Fibroblast of lung (primary cell): Measurements from ENCODE around the gene EPHB1. TPM values are rescaled to one million over a fixed set of nuclear protein-coding genes. Genes with fewer than 3 reads are reported as not detected.

Experiments
- DNase-seq, 2 donors: peaks; one replicate each; pipeline versions ENCODE4 v3.0.0 to v3.0.0-alpha.2; 2010; ENCODE audit warnings: low read depth in 2 of 2
- H2AFZ ChIP-seq: 2 replicates; pipeline ENCODE4 v1.5.1; 2012; ENCODE audit warnings: low read length, control low read depth, inconsistent platforms
- H3K27ac ChIP-seq: 2 replicates; pipeline ENCODE4 v1.5.1; 2011; ENCODE audit warnings: low read length, control low read depth; ENCODE audit not compliant: insufficient read depth
- H3K27me3 ChIP-seq: 2 replicates; pipeline ENCODE4 v1.5.1; 2011; ENCODE audit warnings: mild to moderate bottlenecking, low read length; ENCODE audit not compliant: control insufficient read depth, insufficient read depth
- H3K36me3 ChIP-seq: 2 replicates; pipeline ENCODE4 v1.5.1; 2011; ENCODE audit warnings: low read length; ENCODE audit not compliant: control insufficient read depth, insufficient read depth
- H3K4me1 ChIP-seq: 2 replicates; pipeline ENCODE4 v1.5.1; 2011; ENCODE audit warnings: low read length; ENCODE audit not compliant: control insufficient read depth, insufficient read depth; ENCODE audit errors: extremely low read depth
- H3K4me2 ChIP-seq: 2 replicates; pipeline ENCODE4 v1.5.1; 2011; ENCODE audit warnings: low read length, control low read depth; ENCODE audit not compliant: insufficient read depth; ENCODE audit errors: extremely low read depth
- H3K4me3 ChIP-seq, 4 experiments: fragments of 200-600 bp in 1 of 4; sonication (generic) in 1 of 4; replicated peaks in 1 of 4; 2 replicates each; pipeline ENCODE4 v1.5.1; 2011 to 2016; ENCODE audit warnings: low read length in 4 of 4, low read depth in 3 of 4, mild to moderate bottlenecking in 3 of 4, control low read depth in 2 of 4, inconsistent platforms in 1 of 4, mixed read lengths in 1 of 4; ENCODE audit not compliant: insufficient read depth in 1 of 4; ENCODE audit errors: control extremely low read depth in 1 of 4
- H3K79me2 ChIP-seq: 2 replicates; pipeline ENCODE4 v1.5.1; 2012; ENCODE audit warnings: mild to moderate bottlenecking, low read length, inconsistent platforms; ENCODE audit not compliant: control insufficient read depth, insufficient read depth
- H3K9ac ChIP-seq: 2 replicates; pipeline ENCODE4 v1.5.1; 2011; ENCODE audit warnings: mild to moderate bottlenecking, low read length, control low read depth; ENCODE audit not compliant: insufficient read depth
- H3K9me3 ChIP-seq: 2 replicates; pipeline ENCODE4 v1.5.1; 2012; ENCODE audit warnings: low read depth, low read length; ENCODE audit not compliant: control insufficient read depth, insufficient read depth
- H4K20me1 ChIP-seq: 2 replicates; pipeline ENCODE4 v1.5.1; 2011; ENCODE audit warnings: low read length; ENCODE audit not compliant: control insufficient read depth, insufficient read depth; ENCODE audit errors: extremely low read depth
- EZH2 ChIP-seq: IDR thresholded peaks from 2 replicates; pipeline ENCODE4 v1.5.1; 2012; ENCODE audit warnings: low read length, control low read depth, mild to moderate bottlenecking; ENCODE audit errors: missing control alignments
- polyA plus RNA-seq, 2 donors: library from polyadenylated mRNA; depleted of rRNA in 1 of 2; stranded (reverse) in 1 of 2; unstranded in 1 of 2; fragments of >200 nt; gene quantifications; 2 replicates each; pipeline ENCODE4 v1.2.1, GENCODE V29; 2011 to 2012; ENCODE audit warnings: missing spikeins in 1 of 2
- total RNA-seq: library from RNA; depleted of rRNA; stranded (reverse); fragments of >200 nt; gene quantifications from 2 replicates; pipeline ENCODE4 v1.2.1, GENCODE V29; 2014
- TF ChIP-seq, protein P1 (sequence below), 2 donors: IDR thresholded peaks in 1 of 2; conservative IDR thresholded peaks in 1 of 2; 1 replicate in 1 of 2; 2 replicates in 1 of 2; pipeline ENCODE4 v1.5.1; 2011 to 2012; ENCODE audit warnings: low read length in 2 of 2, control low read depth in 1 of 2, inconsistent platforms in 1 of 2, low read depth in 1 of 2, mild to moderate bottlenecking in 1 of 2

Gene EPHB1
- total and polyA plus RNA-seq, 2 donors (not counting 1 experiment from before 2014, with no cell fraction given): 0.14 to 0.50 TPM

DNA sequence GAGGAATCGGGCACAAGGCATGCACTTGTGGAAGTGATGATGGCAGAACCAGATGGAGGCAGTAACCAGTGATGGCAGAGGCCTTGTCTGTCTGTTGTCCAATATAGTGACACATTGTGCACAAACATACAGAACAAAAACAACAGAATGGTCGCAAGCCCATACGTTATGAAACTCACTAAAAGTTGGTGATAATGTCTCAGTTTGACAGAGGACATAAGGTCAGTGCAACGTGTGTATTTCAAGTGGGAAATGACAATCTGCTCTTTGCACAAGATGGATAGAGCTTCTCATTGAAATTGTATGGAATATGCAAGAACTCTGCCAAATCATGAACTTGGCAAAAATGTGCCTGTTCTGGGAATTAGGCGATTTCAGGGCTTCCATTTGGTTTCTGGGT, 169.2 kb downstream of the EPHB1 start:
- TF ChIP-seq, protein P1, sequence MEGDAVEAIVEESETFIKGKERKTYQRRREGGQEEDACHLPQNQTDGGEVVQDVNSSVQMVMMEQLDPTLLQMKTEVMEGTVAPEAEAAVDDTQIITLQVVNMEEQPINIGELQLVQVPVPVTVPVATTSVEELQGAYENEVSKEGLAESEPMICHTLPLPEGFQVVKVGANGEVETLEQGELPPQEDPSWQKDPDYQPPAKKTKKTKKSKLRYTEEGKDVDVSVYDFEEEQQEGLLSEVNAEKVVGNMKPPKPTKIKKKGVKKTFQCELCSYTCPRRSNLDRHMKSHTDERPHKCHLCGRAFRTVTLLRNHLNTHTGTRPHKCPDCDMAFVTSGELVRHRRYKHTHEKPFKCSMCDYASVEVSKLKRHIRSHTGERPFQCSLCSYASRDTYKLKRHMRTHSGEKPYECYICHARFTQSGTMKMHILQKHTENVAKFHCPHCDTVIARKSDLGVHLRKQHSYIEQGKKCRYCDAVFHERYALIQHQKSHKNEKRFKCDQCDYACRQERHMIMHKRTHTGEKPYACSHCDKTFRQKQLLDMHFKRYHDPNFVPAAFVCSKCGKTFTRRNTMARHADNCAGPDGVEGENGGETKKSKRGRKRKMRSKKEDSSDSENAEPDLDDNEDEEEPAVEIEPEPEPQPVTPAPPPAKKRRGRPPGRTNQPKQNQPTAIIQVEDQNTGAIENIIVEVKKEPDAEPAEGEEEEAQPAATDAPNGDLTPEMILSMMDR (conservative IDR thresholded peaks at IDR 0.05 in 1 of 2, IDR thresholded peaks at IDR 0.05 in 1 of 2; ENCODE audit: low read depth in 1 of 2, low read length in 2 of 2): no peak
- no peak for TF ChIP-seq EZH2
- Histone ChIP-seq H3K4me1 (no peaks in the 10 kb centered on the region), H3K36me3 (no peaks in the 10 kb centered on the region), H3K9me3 (no peaks in the 10 kb centered on the region), H2AFZ (no peak overlapping the region), H4K20me1 (no peaks in the 10 kb centered on the region), H3K27me3 (no peaks in the 10 kb centered on the region), H3K27ac (no peak overlapping the region), H3K9ac (no peak overlapping the region), H3K4me2 (no peak overlapping the region), H3K79me2 (no peaks in the 10 kb centered on the region), H3K4me3 (no peak overlapping the region)
- DNase-seq: no peak

DNA sequence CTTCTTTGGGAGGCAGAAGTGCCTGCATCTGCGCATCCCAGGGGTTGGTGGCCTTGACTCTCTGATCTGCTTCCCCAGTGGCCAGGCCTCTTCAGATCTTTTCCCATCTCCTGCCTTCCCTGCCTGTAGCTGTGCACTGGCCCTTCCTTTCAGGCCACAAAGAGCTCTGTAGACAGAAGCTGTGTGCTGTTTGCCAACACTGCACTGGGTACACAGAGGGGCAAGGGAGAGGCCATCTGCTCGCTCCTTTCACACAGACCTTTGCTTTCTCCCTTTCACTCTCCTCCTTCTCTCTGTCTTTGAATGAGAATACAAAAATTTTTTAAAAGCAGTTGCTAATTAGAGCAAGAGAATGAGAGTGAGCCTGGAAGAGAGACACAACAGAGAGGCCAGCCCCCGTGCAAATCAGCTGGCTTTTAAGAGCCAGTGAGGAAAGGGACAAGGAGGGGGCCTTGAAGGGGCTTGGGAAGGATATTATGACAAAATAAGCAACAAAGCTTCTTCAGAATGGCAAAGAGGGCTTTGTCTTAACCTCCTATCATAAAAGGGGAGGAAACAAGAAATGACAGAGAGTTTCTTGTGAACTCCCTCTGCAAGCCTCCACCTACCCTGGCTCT, 170.9 kb downstream of the EPHB1 start:
- Histone ChIP-seq H3K4me2 (no peak overlapping the region), H3K4me3 (no peak overlapping the region), H3K9ac (no peak overlapping the region), H3K27me3 (no peaks in the 10 kb centered on the region), H3K9me3 (no peaks in the 10 kb centered on the region), H3K4me1 (no peaks in the 10 kb centered on the region), H4K20me1 (no peaks in the 10 kb centered on the region), H2AFZ (no peak overlapping the region), H3K79me2 (no peaks in the 10 kb centered on the region), H3K36me3 (no peaks in the 10 kb centered on the region), H3K27ac (no peak overlapping the region)
- no peak for DNase-seq
- no peak for TF ChIP-seq EZH2
- TF ChIP-seq, protein P1 (conservative IDR thresholded peaks at IDR 0.05 in 1 of 2, IDR thresholded peaks at IDR 0.05 in 1 of 2; ENCODE audit: low read depth in 1 of 2, low read length in 2 of 2): no peak

DNA sequence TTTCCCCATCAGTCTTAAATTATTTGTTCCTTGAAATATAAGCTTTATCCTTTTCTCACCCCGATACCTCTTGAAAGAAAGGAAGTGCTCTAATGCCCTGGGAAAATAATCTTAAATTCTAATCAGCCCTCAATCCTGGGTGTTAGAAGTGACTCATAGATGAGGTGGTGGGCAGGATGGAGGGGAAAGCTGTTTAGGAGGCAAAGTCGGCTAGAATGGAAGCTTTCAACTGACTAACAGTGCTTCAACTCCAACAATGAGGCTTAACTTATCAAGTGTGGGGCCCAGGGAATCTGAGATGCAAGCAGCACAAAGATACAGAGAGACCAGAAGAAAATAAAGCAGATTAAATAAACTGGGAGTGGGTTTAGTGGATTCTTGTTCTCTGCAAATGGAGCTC, 175.8 kb downstream of the EPHB1 start:
- H3K4me1 ChIP-seq: no peaks in the 10 kb centered on the region
- DNase-seq: no peak
- TF ChIP-seq EZH2: no peak
- TF ChIP-seq, protein P1 (conservative IDR thresholded peaks at IDR 0.05 in 1 of 2, IDR thresholded peaks at IDR 0.05 in 1 of 2; ENCODE audit: low read depth in 1 of 2, low read length in 2 of 2): no peak

More for the DNA sequence above, 175.8 kb downstream of the EPHB1 start:
- Histone ChIP-seq H3K79me2 (no peaks in the 10 kb centered on the region), H3K36me3 (no peaks in the 10 kb centered on the region), H3K4me3 (no peak overlapping the region), H3K27me3 (no peaks in the 10 kb centered on the region), H3K4me2 (no peak overlapping the region), H3K9ac (no peak overlapping the region), H2AFZ (no peak overlapping the region), H3K27ac (no peak overlapping the region), H4K20me1 (no peaks in the 10 kb centered on the region), H3K9me3 (no peaks in the 10 kb centered on the region)
